ENCODE results near the gene GAPVD1. TPM values are rescaled to one million over a fixed set of nuclear protein-coding genes. Genes with fewer than 3 reads are reported as not detected.

The GAPVD1 gene
- total and polyA plus RNA-seq, 2 of the 13 experiments (the other 11 are each of a cell fraction or from before 2014, with no cell fraction given): 11.1 to 33.2 TPM

DNA sequence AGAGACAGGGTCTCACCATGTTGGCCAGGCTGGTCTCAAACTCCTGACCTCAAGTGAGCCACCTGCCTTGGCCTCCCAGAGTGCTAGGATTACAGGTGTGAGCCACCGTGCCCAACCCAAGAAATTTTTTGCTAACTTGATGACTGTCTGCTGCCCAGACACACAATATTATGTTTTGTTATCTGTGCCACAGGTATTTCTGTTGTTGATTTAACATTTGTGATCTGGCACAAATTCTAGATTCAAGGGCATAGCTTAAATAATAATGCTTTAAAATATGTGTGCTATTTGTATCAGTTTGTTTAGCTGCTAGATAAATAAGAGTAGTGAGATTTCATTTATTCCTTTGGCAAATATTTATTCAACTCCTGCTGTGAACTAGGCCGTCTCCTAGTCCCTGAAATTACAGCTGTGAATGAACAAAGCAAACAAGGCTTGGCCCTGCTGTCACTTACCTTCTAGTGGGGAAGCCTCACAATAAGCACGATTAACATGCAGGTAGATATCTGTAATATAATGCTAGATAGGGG is 35.3 kb downstream of the GAPVD1 start (continued):
- TF ChIP-seq, protein P1, sequence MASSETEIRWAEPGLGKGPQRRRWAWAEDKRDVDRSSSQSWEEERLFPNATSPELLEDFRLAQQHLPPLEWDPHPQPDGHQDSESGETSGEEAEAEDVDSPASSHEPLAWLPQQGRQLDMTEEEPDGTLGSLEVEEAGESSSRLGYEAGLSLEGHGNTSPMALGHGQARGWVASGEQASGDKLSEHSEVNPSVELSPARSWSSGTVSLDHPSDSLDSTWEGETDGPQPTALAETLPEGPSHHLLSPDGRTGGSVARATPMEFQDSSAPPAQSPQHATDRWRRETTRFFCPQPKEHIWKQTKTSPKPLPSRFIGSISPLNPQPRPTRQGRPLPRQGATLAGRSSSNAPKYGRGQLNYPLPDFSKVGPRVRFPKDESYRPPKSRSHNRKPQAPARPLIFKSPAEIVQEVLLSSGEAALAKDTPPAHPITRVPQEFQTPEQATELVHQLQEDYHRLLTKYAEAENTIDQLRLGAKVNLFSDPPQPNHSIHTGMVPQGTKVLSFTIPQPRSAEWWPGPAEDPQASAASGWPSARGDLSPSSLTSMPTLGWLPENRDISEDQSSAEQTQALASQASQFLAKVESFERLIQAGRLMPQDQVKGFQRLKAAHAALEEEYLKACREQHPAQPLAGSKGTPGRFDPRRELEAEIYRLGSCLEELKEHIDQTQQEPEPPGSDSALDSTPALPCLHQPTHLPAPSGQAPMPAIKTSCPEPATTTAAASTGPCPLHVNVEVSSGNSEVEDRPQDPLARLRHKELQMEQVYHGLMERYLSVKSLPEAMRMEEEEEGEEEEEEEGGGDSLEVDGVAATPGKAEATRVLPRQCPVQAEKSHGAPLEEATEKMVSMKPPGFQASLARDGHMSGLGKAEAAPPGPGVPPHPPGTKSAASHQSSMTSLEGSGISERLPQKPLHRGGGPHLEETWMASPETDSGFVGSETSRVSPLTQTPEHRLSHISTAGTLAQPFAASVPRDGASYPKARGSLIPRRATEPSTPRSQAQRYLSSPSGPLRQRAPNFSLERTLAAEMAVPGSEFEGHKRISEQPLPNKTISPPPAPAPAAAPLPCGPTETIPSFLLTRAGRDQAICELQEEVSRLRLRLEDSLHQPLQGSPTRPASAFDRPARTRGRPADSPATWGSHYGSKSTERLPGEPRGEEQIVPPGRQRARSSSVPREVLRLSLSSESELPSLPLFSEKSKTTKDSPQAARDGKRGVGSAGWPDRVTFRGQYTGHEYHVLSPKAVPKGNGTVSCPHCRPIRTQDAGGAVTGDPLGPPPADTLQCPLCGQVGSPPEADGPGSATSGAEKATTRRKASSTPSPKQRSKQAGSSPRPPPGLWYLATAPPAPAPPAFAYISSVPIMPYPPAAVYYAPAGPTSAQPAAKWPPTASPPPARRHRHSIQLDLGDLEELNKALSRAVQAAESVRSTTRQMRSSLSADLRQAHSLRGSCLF (CRISPR knock-in tag; IDR thresholded peaks at IDR 0.05; ENCODE audit: borderline replicate concordance): no peak
- TF ChIP-seq POGZ (CRISPR knock-in tag; IDR thresholded peaks at IDR 0.05): no peak
- no peak for TF ChIP-seq ZSCAN25 (CRISPR knock-in tag; IDR thresholded peaks at IDR 0.05)
- TF ChIP-seq ZNF281 (CRISPR knock-in tag; IDR thresholded peaks at IDR 0.05; ENCODE audit: borderline replicate concordance): peak; percentile 13; the same call in 1 of the 2 replicates
- no peak for TF ChIP-seq CC2D1A (CRISPR knock-in tag; IDR thresholded peaks at IDR 0.05)
- TF ChIP-seq RFXANK (CRISPR knock-in tag; IDR thresholded peaks at IDR 0.05): 0 out of 2 replicates have a peak, but pooled peaks have one; percentile 68
- TF ChIP-seq KLF16 (CRISPR knock-in tag; IDR thresholded peaks at IDR 0.05): peak in 1 of 2 experiments; percentile 65; a peak in 1 of 4 replicates
- TF ChIP-seq BATF2 (CRISPR knock-in tag; IDR thresholded peaks at IDR 0.05): no peak
- TF ChIP-seq KLF15 (CRISPR knock-in tag; IDR thresholded peaks at IDR 0.05; ENCODE audit: borderline replicate concordance): no peak
- TF ChIP-seq ZNF121 (CRISPR knock-in tag; IDR thresholded peaks at IDR 0.05): peak; percentile 89
- peak; percentile 79 for TF ChIP-seq SIN3A (IDR thresholded peaks at IDR 0.05; ENCODE audit: borderline replicate concordance, low read depth, low read length)
- TF ChIP-seq SIX1 (CRISPR knock-in tag; IDR thresholded peaks at IDR 0.05; ENCODE audit: borderline replicate concordance): peak; percentile 74; the same call in 1 of the 2 replicates
- no peak for TF ChIP-seq ZNF749 (CRISPR knock-in tag; IDR thresholded peaks at IDR 0.05; ENCODE audit: borderline replicate concordance)
- TF ChIP-seq, protein P2, sequence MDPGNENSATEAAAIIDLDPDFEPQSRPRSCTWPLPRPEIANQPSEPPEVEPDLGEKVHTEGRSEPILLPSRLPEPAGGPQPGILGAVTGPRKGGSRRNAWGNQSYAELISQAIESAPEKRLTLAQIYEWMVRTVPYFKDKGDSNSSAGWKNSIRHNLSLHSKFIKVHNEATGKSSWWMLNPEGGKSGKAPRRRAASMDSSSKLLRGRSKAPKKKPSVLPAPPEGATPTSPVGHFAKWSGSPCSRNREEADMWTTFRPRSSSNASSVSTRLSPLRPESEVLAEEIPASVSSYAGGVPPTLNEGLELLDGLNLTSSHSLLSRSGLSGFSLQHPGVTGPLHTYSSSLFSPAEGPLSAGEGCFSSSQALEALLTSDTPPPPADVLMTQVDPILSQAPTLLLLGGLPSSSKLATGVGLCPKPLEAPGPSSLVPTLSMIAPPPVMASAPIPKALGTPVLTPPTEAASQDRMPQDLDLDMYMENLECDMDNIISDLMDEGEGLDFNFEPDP (CRISPR knock-in tag; conservative IDR thresholded peaks at IDR 0.05): no peak
- TF ChIP-seq ZNF3 (CRISPR knock-in tag; IDR thresholded peaks at IDR 0.05): no peak
- no peak for TF ChIP-seq TMF1 (CRISPR knock-in tag; IDR thresholded peaks at IDR 0.05; ENCODE audit: low read depth)
- TF ChIP-seq, protein P3, sequence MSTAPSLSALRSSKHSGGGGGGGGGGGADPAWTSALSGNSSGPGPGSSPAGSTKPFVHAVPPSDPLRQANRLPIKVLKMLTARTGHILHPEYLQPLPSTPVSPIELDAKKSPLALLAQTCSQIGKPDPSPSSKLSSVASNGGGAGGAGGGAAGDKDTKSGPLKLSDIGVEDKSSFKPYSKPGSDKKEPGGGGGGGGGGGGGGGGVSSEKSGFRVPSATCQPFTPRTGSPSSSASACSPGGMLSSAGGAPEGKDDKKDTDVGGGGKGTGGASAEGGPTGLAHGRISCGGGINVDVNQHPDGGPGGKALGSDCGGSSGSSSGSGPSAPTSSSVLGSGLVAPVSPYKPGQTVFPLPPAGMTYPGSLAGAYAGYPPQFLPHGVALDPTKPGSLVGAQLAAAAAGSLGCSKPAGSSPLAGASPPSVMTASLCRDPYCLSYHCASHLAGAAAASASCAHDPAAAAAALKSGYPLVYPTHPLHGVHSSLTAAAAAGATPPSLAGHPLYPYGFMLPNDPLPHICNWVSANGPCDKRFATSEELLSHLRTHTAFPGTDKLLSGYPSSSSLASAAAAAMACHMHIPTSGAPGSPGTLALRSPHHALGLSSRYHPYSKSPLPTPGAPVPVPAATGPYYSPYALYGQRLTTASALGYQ (CRISPR knock-in tag; IDR thresholded peaks at IDR 0.05): peak; percentile 99
- TF ChIP-seq REXO4 (CRISPR knock-in tag; IDR thresholded peaks at IDR 0.05; ENCODE audit: borderline replicate concordance): no peak
